Activated B cell treated with CpG ODN at 0.5 μM for 24 hours (primary cell): ENCODE results near the gene IP6K1. TPM values are rescaled to one million over a fixed set of nuclear protein-coding genes. Genes with fewer than 3 reads are reported as not detected.

Experiments
- ATAC-seq: fragments of 200-7000 bp; cut with Tn5 transposase; one replicate; pipeline ENCODE4 v1.10.0; 2021; ENCODE audit warnings: low read depth, mild to moderate bottlenecking, moderate library complexity
- CTCF ChIA-PET: fragments of 350-600 bp; sonication (Branson Sonifier 250); formaldehyde crosslinking; loops from one replicate; lab custom pipeline; 2021; ENCODE audit warnings: antibody characterized with exemption; lab: Charles Lee
- POLR2A ChIA-PET: fragments of 350-600 bp; sonication (Branson Sonifier 250); formaldehyde crosslinking; loops from one replicate; lab custom pipeline; 2021; ENCODE audit warnings: antibody characterized with exemption; lab: Charles Lee
- DNase-seq: peaks from one replicate; pipeline ENCODE4 v3.0.0; 2022
- H3K27ac Mint-ChIP-seq: one replicate; pipeline ENCODE4 v1.8.0; 2020; ENCODE audit warnings: mixed read lengths
- H3K27me3 Mint-ChIP-seq: one replicate; pipeline ENCODE4 v1.8.0; 2021; ENCODE audit warnings: mixed read lengths
- H3K36me3 Mint-ChIP-seq: one replicate; pipeline ENCODE4 v1.8.0; 2021; ENCODE audit warnings: low read depth, mixed read lengths
- H3K4me1 Mint-ChIP-seq: one replicate; pipeline ENCODE4 v1.8.0; 2021; ENCODE audit warnings: mixed read lengths
- H3K4me3 Mint-ChIP-seq: one replicate; pipeline ENCODE4 v1.8.0; 2020; ENCODE audit warnings: mild to moderate bottlenecking, mixed read lengths
- H3K9me3 Mint-ChIP-seq: one replicate; pipeline ENCODE4 v1.8.0; 2020; ENCODE audit warnings: mixed read lengths
- intact Hi-C: fragments of 100-400 bp; cut with micrococcal nuclease; formaldehyde crosslinking; loops from one replicate; pipeline ENCODE4 v1.15.1; 2024
- total RNA-seq: library from RNA; stranded (reverse); gene quantifications from 2 replicates; pipeline ENCODE4 v1.2.3, GENCODE V29; 2022
- TF ChIP-seq, protein P1 (sequence below): fragments of 200-600 bp; IDR thresholded peaks from one replicate; pipeline ENCODE4 v1.8.0; 2022; ENCODE audit warnings: antibody characterized with exemption, mild to moderate bottlenecking

Gene IP6K1
- total RNA-seq, 1 donor from 2014 or later = 47.6 TPM

DNA sequence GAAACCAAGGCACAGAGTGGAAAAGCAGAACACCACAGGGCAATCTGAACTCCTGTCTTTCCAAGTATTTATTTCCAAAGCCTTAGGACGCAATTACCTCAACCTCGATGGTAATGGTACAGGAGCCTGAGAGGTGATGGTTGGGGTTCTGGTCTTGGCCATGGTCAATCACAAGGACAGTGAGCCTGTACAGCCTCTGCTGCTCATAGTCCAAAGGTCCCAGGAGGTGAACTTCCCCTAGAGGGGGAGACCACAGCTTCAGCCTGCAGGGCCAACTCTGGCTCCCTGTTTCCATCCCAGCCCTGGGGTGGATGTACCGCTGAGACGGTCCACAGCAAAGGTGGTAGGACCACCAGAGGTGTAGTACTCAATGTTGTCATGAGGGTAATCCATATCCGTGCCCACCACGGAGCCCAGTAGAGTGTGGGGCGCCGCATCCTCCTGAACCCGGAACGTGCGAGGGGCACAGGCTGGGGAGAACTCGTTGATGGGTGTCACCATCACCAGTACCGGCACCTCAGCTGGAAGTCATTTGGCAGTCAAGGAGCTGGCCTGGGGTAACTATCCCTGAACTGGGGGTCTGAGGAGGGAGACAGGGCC is 7.2 kb upstream of the IP6K1 start:
- Mint-ChIP-seq H3K9me3 (no peaks in the 10 kb centered on the region), H3K4me1 (peaks cover 4% of the 10 kb centered on the region), H3K27me3 (no peaks in the 10 kb centered on the region), H3K4me3 (no peak overlapping the region), H3K27ac (no peak overlapping the region), H3K36me3 (no peaks in the 10 kb centered on the region)
- CTCF ChIA-PET = no interaction called here
- ATAC-seq (no peak), DNase-seq (no peak)
- intact Hi-C loops = no loop called here
- POLR2A ChIA-PET = no interaction called here
- TF ChIP-seq, protein P1, sequence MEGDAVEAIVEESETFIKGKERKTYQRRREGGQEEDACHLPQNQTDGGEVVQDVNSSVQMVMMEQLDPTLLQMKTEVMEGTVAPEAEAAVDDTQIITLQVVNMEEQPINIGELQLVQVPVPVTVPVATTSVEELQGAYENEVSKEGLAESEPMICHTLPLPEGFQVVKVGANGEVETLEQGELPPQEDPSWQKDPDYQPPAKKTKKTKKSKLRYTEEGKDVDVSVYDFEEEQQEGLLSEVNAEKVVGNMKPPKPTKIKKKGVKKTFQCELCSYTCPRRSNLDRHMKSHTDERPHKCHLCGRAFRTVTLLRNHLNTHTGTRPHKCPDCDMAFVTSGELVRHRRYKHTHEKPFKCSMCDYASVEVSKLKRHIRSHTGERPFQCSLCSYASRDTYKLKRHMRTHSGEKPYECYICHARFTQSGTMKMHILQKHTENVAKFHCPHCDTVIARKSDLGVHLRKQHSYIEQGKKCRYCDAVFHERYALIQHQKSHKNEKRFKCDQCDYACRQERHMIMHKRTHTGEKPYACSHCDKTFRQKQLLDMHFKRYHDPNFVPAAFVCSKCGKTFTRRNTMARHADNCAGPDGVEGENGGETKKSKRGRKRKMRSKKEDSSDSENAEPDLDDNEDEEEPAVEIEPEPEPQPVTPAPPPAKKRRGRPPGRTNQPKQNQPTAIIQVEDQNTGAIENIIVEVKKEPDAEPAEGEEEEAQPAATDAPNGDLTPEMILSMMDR = no peak

DNA sequence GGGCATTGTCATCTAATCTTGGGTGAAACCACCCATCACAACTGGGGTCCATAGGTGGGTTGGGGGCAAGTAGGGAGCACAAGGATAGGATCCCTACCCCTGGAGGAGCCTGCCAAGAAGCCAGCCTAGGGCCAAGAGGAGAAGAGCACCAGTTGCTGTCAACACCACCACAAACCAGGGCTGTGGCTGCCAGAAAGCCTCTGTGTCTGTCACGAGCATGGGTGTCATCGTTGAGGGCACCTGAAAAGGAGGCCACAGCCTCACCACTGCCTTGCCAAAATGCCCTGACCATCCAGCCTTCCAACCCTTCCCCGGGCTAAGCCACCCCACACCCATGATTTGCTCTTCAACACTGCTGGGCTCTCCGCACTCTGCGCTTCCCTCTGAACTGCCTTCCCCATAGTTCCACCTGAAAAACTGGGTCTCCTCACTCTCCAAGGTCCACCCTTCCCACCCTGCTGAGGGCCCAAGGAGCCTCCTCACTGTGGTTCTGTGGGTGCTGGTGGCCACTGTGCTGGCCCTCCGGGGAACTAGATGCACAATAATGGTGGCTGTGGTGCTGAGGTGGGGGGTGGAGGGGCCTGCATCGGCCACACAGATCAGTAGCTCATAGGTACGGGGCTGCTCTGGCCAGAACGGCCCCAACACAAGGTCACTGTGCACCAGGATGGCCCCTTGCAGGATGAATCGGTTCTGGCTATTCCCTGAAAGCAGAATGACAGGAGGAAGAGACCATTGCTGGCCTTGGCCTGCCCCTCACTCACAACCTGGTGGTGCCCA is 6.2 kb upstream of the IP6K1 start:
- H3K4me3 Mint-ChIP-seq = no peak overlapping the region

DNA sequence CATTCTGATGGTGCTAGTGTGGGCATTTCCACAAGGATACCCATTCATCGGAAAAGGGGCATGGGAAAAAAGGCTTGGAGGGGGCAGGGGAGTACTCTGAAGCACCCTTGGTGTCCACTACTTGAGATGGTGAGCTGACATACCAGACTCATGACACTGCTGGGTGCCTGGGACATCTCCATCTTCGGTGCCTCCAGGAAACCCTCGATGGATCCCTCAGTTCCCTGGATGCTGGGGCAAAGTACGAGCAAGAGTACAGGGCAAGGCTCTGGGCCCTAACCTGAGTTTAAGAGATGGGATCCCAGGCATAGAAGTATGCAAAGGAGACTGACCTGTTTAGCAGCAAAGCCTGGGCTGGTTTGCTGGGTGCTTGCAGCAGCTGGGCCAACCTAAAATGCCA is 5.2 kb upstream of the IP6K1 start:
- TF ChIP-seq, protein P1 = no peak
- Mint-ChIP-seq H3K27ac (no peak overlapping the region), H3K36me3 (peaks cover 2% of the 10 kb centered on the region), H3K4me1 (peaks cover 9% of the 10 kb centered on the region), H3K4me3 (no peak overlapping the region), H3K27me3 (no peaks in the 10 kb centered on the region), H3K9me3 (no peaks in the 10 kb centered on the region)
- DNase-seq (no peak), ATAC-seq (no peak)
- intact Hi-C loops = no loop called here
- POLR2A ChIA-PET = no interaction called here
- CTCF ChIA-PET = no interaction called here

More for the DNA sequence above, 6.2 kb upstream of the IP6K1 start:
- CTCF ChIA-PET = no interaction called here
- Mint-ChIP-seq H3K27me3 (no peaks in the 10 kb centered on the region), H3K4me1 (peaks cover 4% of the 10 kb centered on the region), H3K27ac (no peak overlapping the region), H3K36me3 (no peaks in the 10 kb centered on the region), H3K9me3 (no peaks in the 10 kb centered on the region)
- ATAC-seq = no peak
- TF ChIP-seq, protein P1 = no peak
- intact Hi-C loops = no loop called here
- DNase-seq = no peak
- POLR2A ChIA-PET = no interaction called here

DNA sequence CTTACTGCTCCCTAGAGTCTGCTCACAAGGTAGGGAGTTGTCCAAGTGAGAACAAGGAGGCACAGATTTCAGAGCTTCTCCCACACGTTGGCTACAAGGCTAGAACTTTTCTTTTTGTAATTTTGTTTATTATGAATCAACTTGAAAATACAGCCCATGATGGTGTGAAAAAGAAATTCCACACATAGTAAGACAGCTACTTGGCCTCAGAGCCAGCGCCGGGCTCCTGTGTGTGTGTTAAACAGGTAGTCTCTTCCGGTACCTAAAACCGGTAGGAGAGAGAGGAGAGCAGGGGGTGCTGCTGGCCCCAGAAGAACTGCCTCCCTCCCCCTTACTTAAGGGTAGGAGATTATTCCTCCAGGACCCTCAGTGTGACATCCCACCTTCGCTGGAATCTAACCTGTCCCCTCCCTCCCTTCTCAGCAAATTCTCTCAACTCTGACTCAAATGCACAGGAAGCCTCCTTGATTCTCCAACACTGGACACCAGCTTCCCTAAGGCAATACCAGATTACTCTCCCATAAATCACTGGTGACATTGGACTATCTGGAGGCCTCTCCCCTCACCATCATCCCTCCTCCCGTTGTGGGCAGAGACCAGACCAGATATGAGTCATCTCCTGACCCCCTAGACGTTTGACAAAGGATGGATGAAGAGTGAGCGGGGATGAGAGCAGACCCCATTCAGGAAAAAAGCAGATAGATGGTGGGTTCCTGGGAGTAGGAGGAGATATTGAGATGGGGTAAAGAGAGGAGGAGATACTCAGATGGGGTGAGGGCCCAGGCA is 4.5 kb upstream of the IP6K1 start:
- Mint-ChIP-seq H3K27ac (no peak overlapping the region), H3K9me3 (no peaks in the 10 kb centered on the region), H3K4me3 (no peak overlapping the region), H3K36me3 (peaks cover 4% of the 10 kb centered on the region), H3K4me1 (peaks cover 11% of the 10 kb centered on the region), H3K27me3 (no peaks in the 10 kb centered on the region)
- DNase-seq = no peak
- POLR2A ChIA-PET = interaction anchor here (0.7 kb wide), 1 partner anchor 438 kb away, joined by 3 read pairs; no protein-coding TSS in a partner anchor
- ATAC-seq = no peak
- TF ChIP-seq, protein P1 = no peak
- CTCF ChIA-PET = no interaction called here
- intact Hi-C loops = no loop called here
